Activated naive CD4-positive, alpha-beta T cell treated with anti-CD3 and anti-CD28 coated beads for 36 hours (primary cell): Measurements from ENCODE around the gene ARHGAP28. TPM values are rescaled to one million over a fixed set of nuclear protein-coding genes. Genes with fewer than 3 reads are reported as not detected.

ENCODE experiments used
- CTCF ChIA-PET: fragments of 350-600 bp; sonication (Branson Sonifier 250); formaldehyde crosslinking; loops from one replicate; lab custom pipeline; 2021; ENCODE audit warnings: antibody characterized with exemption; lab: Charles Lee
- DNase-seq: peaks from one replicate; pipeline ENCODE4 v3.0.0-alpha.2; 2020
- H3K27ac Mint-ChIP-seq: one replicate; pipeline ENCODE4 v1.8.0; 2021; ENCODE audit warnings: mild to moderate bottlenecking, mixed read lengths
- H3K27me3 Mint-ChIP-seq: one replicate; pipeline ENCODE4 v1.8.0; 2021; ENCODE audit warnings: low read depth, mixed read lengths
- H3K36me3 Mint-ChIP-seq: one replicate; pipeline ENCODE4 v1.8.0; 2021; ENCODE audit warnings: low read depth, mixed read lengths
- H3K4me1 Mint-ChIP-seq: one replicate; pipeline ENCODE4 v1.8.0; 2021; ENCODE audit warnings: low read depth, mixed read lengths
- H3K4me3 Mint-ChIP-seq: one replicate; pipeline ENCODE4 v1.8.0; 2021; ENCODE audit warnings: mild to moderate bottlenecking, moderate library complexity, mixed read lengths
- H3K9me3 Mint-ChIP-seq: one replicate; pipeline ENCODE4 v1.8.0; 2021; ENCODE audit warnings: mixed read lengths
- intact Hi-C: fragments of 100-400 bp; cut with micrococcal nuclease; formaldehyde crosslinking; loops from one replicate; pipeline ENCODE4 v1.15.1; 2023
- total RNA-seq, 2 experiments: library from RNA; stranded (reverse); gene quantifications; one replicate each; pipeline ENCODE4 v1.2.3, GENCODE V29; 2021

Gene ARHGAP28
- total RNA-seq, 2 experiments from 2014 or later = not detected

DNA sequence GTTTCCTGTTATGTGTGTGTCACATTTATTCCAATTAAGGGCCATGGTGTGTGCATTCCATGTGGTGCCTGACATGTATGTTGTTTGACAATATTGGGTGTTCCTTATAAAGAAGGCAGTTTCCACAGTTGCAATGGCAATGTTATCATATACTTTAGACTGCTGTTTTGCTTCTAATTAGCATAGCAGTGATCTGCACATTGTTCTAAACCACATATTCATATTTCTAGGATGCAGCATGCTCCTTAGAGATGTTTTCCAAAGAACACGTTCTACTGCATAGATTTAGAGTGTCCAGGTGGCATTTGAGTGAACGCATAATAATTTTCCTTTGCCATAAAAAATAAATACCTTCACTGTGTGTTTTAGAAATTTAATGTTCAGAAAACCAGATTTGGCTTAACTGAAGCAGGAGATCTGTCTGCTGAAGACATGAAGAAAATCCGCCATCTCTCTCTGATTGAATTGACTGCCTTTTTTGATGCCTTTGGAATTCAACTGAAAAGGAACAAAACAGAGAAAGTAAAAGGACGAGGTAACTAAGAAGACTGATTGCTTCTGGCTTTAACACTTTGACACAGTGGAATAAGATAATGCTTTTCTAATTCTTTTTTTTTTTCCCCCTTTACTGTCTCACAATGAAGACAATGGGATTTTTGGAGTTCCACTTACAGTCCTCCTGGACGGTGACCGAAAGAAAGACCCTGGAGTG lies 143.7 kb downstream of the ARHGAP28 start:
- no peaks in the 10 kb centered on the region for H3K9me3 Mint-ChIP-seq
- intact Hi-C loops = no loop called here
- no peaks in the 10 kb centered on the region for H3K36me3 Mint-ChIP-seq
- no peak overlapping the region for H3K4me3 Mint-ChIP-seq
- H3K4me1 Mint-ChIP-seq = no peaks in the 10 kb centered on the region
- CTCF ChIA-PET = interaction anchor here (1.6 kb wide), 1 partner anchor 17 kb away, joined by 3 read pairs; no protein-coding TSS in a partner anchor
- DNase-seq = no peak
- peaks cover 2% of the 10 kb centered on the region for H3K27me3 Mint-ChIP-seq
- no peak overlapping the region for H3K27ac Mint-ChIP-seq

GRCh38 chr18:6874315-6874714 lies 144.8 kb downstream of the ARHGAP28 start:
- Mint-ChIP-seq H3K9me3 (no peaks in the 10 kb centered on the region), H3K27ac (no peak overlapping the region), H3K36me3 (no peaks in the 10 kb centered on the region), H3K4me3 (no peak overlapping the region), H3K27me3 (peaks cover 2% of the 10 kb centered on the region), H3K4me1 (no peaks in the 10 kb centered on the region)
- CTCF ChIA-PET = no interaction called here
- intact Hi-C loops = no loop called here
- DNase-seq = no peak

DNA sequence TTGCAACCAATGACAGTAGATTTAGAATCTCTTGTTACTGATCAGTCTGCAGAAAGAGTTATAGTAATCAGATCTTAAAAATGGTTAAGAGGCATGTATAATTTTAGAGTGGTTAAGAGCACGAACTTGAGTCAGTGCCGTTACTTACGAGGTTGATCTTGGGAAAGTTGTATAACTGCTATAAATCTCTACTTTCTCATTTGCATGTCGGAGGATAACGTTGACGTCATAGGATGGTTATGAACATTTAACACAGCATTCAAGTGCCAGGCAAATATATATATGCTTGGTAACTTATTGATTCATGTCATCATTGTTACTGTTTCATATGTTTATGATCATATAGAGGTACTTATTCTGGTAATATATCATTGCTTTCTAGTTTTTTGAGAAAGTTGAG lies 146.2 kb downstream of the ARHGAP28 start:
- no peak overlapping the region for H3K27ac Mint-ChIP-seq
- no peaks in the 10 kb centered on the region for H3K27me3 Mint-ChIP-seq
- H3K36me3 Mint-ChIP-seq = no peaks in the 10 kb centered on the region
- intact Hi-C loops = no loop called here
- CTCF ChIA-PET = no interaction called here
- H3K4me1 Mint-ChIP-seq = no peaks in the 10 kb centered on the region
- no peak for DNase-seq
- H3K4me3 Mint-ChIP-seq = no peak overlapping the region
- no peaks in the 10 kb centered on the region for H3K9me3 Mint-ChIP-seq

GRCh38 chr18:6876641-6877041 lies 147.1 kb downstream of the ARHGAP28 start:
- H3K4me3 Mint-ChIP-seq = no peak overlapping the region
- DNase-seq = no peak
- H3K9me3 Mint-ChIP-seq = no peaks in the 10 kb centered on the region
- H3K36me3 Mint-ChIP-seq = no peaks in the 10 kb centered on the region
- CTCF ChIA-PET = no interaction called here
- no peaks in the 10 kb centered on the region for H3K4me1 Mint-ChIP-seq
- intact Hi-C loops = no loop called here
- no peak overlapping the region for H3K27ac Mint-ChIP-seq
- no peaks in the 10 kb centered on the region for H3K27me3 Mint-ChIP-seq

- Mint-ChIP-seq H3K27me3 (no peaks in the 10 kb centered on the region), H3K36me3 (no peaks in the 10 kb centered on the region), H3K4me1 (no peaks in the 10 kb centered on the region), H3K9me3 (no peaks in the 10 kb centered on the region), H3K4me3 (no peak overlapping the region), H3K27ac (no peak overlapping the region)
- intact Hi-C loops = no loop called here
- no peak for DNase-seq
- CTCF ChIA-PET = no interaction called here
Measured at GRCh38 chr18:6877288-6877687, 147.8 kb downstream of the ARHGAP28 start.

- Mint-ChIP-seq H3K4me3 (no peak overlapping the region), H3K36me3 (no peaks in the 10 kb centered on the region), H3K27me3 (no peaks in the 10 kb centered on the region), H3K27ac (no peak overlapping the region), H3K9me3 (no peaks in the 10 kb centered on the region), H3K4me1 (no peaks in the 10 kb centered on the region)
- intact Hi-C loops = no loop called here
- CTCF ChIA-PET = no interaction called here
- no peak for DNase-seq
Measured at GRCh38 chr18:6878556-6879297, 149.2 kb downstream of the ARHGAP28 start.

DNA sequence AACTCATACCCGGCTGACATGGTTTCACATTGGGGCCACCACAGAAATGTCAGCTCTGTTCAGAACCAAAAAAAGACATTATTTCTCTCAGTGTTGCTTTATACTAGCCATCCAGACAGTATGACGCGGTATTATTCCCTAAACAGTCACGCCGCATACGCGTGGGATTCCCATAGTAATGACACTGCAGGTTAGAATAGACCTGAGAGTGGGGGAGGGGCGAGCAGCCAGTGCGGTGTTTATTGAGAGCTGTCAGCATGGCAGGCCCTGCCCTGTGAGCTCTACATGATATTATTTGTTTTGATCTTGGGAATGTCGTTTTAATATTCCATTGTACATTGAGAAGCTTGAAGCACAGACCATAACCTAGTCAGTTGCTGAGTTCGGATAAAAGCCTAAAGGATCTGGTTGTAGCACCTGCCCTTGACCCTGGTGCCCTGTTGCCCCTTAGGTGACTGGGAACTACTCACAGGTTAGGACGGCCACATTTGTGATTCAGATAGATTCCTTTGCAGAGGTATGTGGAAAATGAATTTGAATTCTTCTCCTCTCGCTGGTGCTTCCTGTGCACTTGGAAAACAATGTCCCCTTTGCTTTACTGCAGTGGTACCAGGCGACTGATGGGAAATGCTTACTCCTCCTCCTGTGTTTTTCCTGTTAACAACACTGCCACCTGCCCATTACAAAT lies 150.1 kb downstream of the ARHGAP28 start:
- Mint-ChIP-seq H3K27me3 (no peaks in the 10 kb centered on the region), H3K36me3 (no peaks in the 10 kb centered on the region), H3K4me1 (no peaks in the 10 kb centered on the region), H3K9me3 (no peaks in the 10 kb centered on the region), H3K27ac (no peak overlapping the region), H3K4me3 (no peak overlapping the region)
- intact Hi-C loops = no loop called here
- CTCF ChIA-PET = no interaction called here
- DNase-seq = no peak

GRCh38 chr18:6881034-6881820 lies 151.7 kb downstream of the ARHGAP28 start:
- CTCF ChIA-PET = no interaction called here
- intact Hi-C loops = no loop called here
- Mint-ChIP-seq H3K9me3 (no peaks in the 10 kb centered on the region), H3K27ac (no peak overlapping the region), H3K4me1 (no peaks in the 10 kb centered on the region), H3K27me3 (no peaks in the 10 kb centered on the region), H3K36me3 (no peaks in the 10 kb centered on the region), H3K4me3 (no peak overlapping the region)
- DNase-seq = no peak

- no peak overlapping the region for H3K27ac Mint-ChIP-seq
- intact Hi-C loops = no loop called here
- H3K4me1 Mint-ChIP-seq = no peaks in the 10 kb centered on the region
- no peak for DNase-seq
- H3K36me3 Mint-ChIP-seq = no peaks in the 10 kb centered on the region
- H3K27me3 Mint-ChIP-seq = no peaks in the 10 kb centered on the region
- H3K4me3 Mint-ChIP-seq = no peak overlapping the region
- no peaks in the 10 kb centered on the region for H3K9me3 Mint-ChIP-seq
- CTCF ChIA-PET = no interaction called here
Measured at GRCh38 chr18:6882401-6882800, 152.9 kb downstream of the ARHGAP28 start.

GRCh38 chr18:6885006-6885481 lies 155.5 kb downstream of the ARHGAP28 start:
- intact Hi-C loops = no loop called here
- Mint-ChIP-seq H3K36me3 (no peaks in the 10 kb centered on the region), H3K27ac (no peak overlapping the region), H3K9me3 (no peaks in the 10 kb centered on the region), H3K4me1 (no peaks in the 10 kb centered on the region), H3K27me3 (no peaks in the 10 kb centered on the region), H3K4me3 (no peak overlapping the region)
- CTCF ChIA-PET = interaction anchor here (0.6 to 2.8 kb wide), 2 partner anchors 342 to 767 kb away, joined by 4 to 9 read pairs; no protein-coding TSS in a partner anchor
- no peak for DNase-seq

DNA sequence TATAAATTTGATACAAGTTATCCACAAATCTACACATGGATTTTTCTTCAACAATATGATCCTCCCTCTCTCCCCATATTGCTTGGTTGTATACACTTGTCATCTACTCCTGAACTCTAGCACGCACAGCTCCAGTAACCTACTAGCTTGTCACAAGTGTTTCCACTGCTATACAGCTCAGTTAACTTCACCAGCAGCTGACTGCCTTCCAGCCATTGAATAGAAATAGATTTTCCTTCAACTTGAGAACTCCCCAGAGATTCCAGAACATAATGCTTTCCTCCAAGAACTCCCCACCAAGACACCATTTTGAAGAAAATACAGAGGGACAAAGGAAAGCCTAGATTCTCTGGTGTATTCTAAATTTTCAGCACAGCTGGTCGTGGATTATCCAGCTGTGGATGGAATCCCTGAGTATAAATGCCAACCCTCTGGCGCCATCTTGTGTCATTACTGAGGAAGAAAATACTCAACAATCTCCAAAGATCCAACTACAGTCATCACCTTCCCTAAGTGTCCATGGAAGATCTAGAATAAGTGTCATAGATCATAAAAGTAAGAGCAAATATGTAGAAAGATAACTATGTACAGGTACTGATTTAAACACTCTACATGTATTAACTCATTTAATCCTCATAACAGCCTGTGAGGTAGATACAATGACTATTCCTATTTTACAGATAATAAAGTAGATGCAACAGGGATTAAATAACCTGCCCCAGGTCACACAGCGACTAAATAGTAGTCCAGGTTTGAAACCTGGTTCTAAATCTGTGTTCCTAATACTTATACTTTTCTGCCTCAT lies 156.7 kb downstream of the ARHGAP28 start:
- CTCF ChIA-PET = interaction anchor here (0.5 to 2.8 kb wide), 5 partner anchors 23 to 1279 kb away, joined by 3 to 9 read pairs (median 4); no protein-coding TSS in a partner anchor
- intact Hi-C loops = loop anchor here (1.0 to 2.0 kb wide), 2 partner anchors 343 to 1007 kb away; no protein-coding TSS in a partner anchor
- H3K4me3 Mint-ChIP-seq = no peak overlapping the region
- no peaks in the 10 kb centered on the region for H3K36me3 Mint-ChIP-seq
- no peak overlapping the region for H3K27ac Mint-ChIP-seq
- H3K9me3 Mint-ChIP-seq = no peaks in the 10 kb centered on the region
- H3K4me1 Mint-ChIP-seq = no peaks in the 10 kb centered on the region
- no peaks in the 10 kb centered on the region for H3K27me3 Mint-ChIP-seq
- DNase-seq = peak; percentile 33
